HepG2 (cell line): ENCODE measurements around the gene NELL2. TPM values are rescaled to one million over a fixed set of nuclear protein-coding genes. Genes with fewer than 3 reads are reported as not detected.

ENCODE experiments used
- ATAC-seq: fragments of 200-7000 bp; cut with Tn5 transposase; 3 replicates; pipeline ENCODE4 v1.9.1; 2020; ENCODE audit warnings: mild to moderate bottlenecking, moderate library complexity
- BruUV-seq: library from RNA; stranded (reverse); fragments of 400-500 nt; replicated peaks from 2 replicates; lab custom pipeline; 2021; lab: Mats Ljungman, UMichigan
- CTCF ChIA-PET: fragments of 300-600 bp; formaldehyde crosslinking; extraction: SDS; loops from one replicate; lab custom pipeline; 2021; ENCODE audit warnings: low total read pairs, inconsistent platforms, low intra/inter-chr PET ratio; lab: Yijun Ruan, JAX
- POLR2A ChIA-PET: fragments of 350-600 bp; sonication (Branson Sonifier 250); formaldehyde crosslinking; loops from one replicate; lab custom pipeline; 2020; ENCODE audit warnings: antibody characterized with exemption, inconsistent platforms; lab: Yijun Ruan, JAX
- DNase-seq: peaks from one replicate; pipeline ENCODE4 v3.0.0-alpha.2; 2015; ENCODE audit warnings: low spot score
- FAIRE-seq: peaks from 3 replicates; lab custom pipeline; 2011; peaks lifted over from hg19 to GRCh38; lab: Jason Lieb, UNC
- H2AFZ ChIP-seq: one replicate; pipeline ENCODE4 v1.6.1; 2011; ENCODE audit warnings: low read length, inconsistent platforms
- H3K27ac ChIP-seq: fragments of 300-600 bp; 3 replicates; pipeline ENCODE4 v1.8.0; 2011; ENCODE audit warnings: mixed run types, mild to moderate bottlenecking, mixed read lengths, low read length, inconsistent platforms; ENCODE audit not compliant: insufficient read depth; ENCODE audit errors: extremely low read length
- H3K27me3 ChIP-seq, 2 experiments: fragments of 200-600 bp in 1 of 2; 2 replicates in 1 of 2; 3 replicates in 1 of 2; pipeline versions ENCODE4 v1.6.0 to v1.8.0; 2011; ENCODE audit warnings: low read length in 2 of 2, mild to moderate bottlenecking in 2 of 2, moderate library complexity in 2 of 2, inconsistent platforms in 1 of 2; ENCODE audit not compliant: insufficient read depth in 2 of 2, control insufficient read depth in 1 of 2
- H3K36me3 ChIP-seq, 2 experiments: fragments of 200-600 bp in 1 of 2; replicated peaks in 1 of 2; 2 replicates in 1 of 2; 3 replicates in 1 of 2; pipeline versions ENCODE4 v1.5.1 to v1.8.0; 2011; ENCODE audit warnings: low read length in 2 of 2, inconsistent platforms in 1 of 2; ENCODE audit not compliant: insufficient read depth in 2 of 2, control insufficient read depth in 1 of 2
- H3K4me1 ChIP-seq: 2 replicates; pipeline ENCODE4 v1.5.1; 2012; ENCODE audit warnings: low read length, inconsistent platforms; ENCODE audit not compliant: insufficient read depth
- H3K4me2 ChIP-seq: 2 replicates; pipeline ENCODE4 v1.6.0; 2011; ENCODE audit warnings: low read depth, low read length, inconsistent platforms
- H3K4me3 ChIP-seq, 3 experiments: fragments of 200-600 bp in 1 of 3; sonication (generic), shearing (Covaris generic) in 1 of 3; replicated peaks in 1 of 3; 2 replicates each; pipeline ENCODE4 v1.5.1; 2011 to 2016; ENCODE audit warnings: low read length in 3 of 3, inconsistent platforms in 2 of 3, low read depth in 2 of 3, mild to moderate bottlenecking in 2 of 3, control low read depth in 1 of 3, mixed read lengths in 1 of 3; ENCODE audit not compliant: insufficient read depth in 1 of 3
- H3K79me2 ChIP-seq: one replicate; pipeline ENCODE4 v1.6.1; 2011; ENCODE audit warnings: low read length, inconsistent platforms; ENCODE audit not compliant: insufficient read depth
- H3K9ac ChIP-seq: 2 replicates; pipeline ENCODE4 v1.6.0; 2011; ENCODE audit warnings: mild to moderate bottlenecking, low read depth, low read length, inconsistent platforms; ENCODE audit not compliant: insufficient read depth
- H3K9me3 ChIP-seq: 2 replicates; pipeline ENCODE4 v1.5.1; 2012; ENCODE audit warnings: mild to moderate bottlenecking, low read length
- H4K20me1 ChIP-seq: 2 replicates; pipeline ENCODE4 v1.6.0; 2011; ENCODE audit warnings: inconsistent platforms, mild to moderate bottlenecking, low read length, moderate library complexity; ENCODE audit not compliant: insufficient read depth
- EP300 ChIP-seq, 3 experiments: sonication (generic) in 1 of 3; formaldehyde crosslinking in 1 of 3; IDR thresholded peaks; 2 replicates each; pipeline versions ENCODE4 v1.5.1 to v1.6.1; 2011 to 2020; ENCODE audit warnings: low read depth in 2 of 3, low read length in 2 of 3, borderline replicate concordance in 1 of 3, improper control_type of control experiment in 1 of 3, mild to moderate bottlenecking in 1 of 3, missing genetic modification reagents in 1 of 3, moderate library complexity in 1 of 3
- KDM4B ChIP-seq: sonication (generic); formaldehyde crosslinking; IDR thresholded peaks from 2 replicates; pipeline ENCODE4 v1.4.0; 2020; ENCODE audit warnings: missing genetic modification reagents
- NCOR1 ChIP-seq: fragments of 200-600 bp; sonication (generic); IDR thresholded peaks from 2 replicates; pipeline ENCODE4 v1.7.0; 2017; ENCODE audit warnings: antibody characterized with exemption, low read length, borderline replicate concordance
- RAD51 ChIP-seq: fragments of 450-650 bp; IDR thresholded peaks from 2 replicates; pipeline ENCODE4 v1.6.1; 2016; ENCODE audit warnings: borderline replicate concordance
- RFX1 ChIP-seq: fragments of 450-650 bp; IDR thresholded peaks from 2 replicates; pipeline ENCODE4 v1.6.1; 2017
- SIX1 ChIP-seq: sonication (generic); formaldehyde crosslinking; IDR thresholded peaks from 2 replicates; pipeline ENCODE4 v1.4.0; 2020; ENCODE audit warnings: missing genetic modification reagents, borderline replicate concordance
- SKI ChIP-seq: fragments of 450-650 bp; IDR thresholded peaks from one replicate; pipeline ENCODE4 v1.6.1; 2018; ENCODE audit warnings: mild to moderate bottlenecking; ENCODE audit not compliant: partially characterized antibody
- STAG1 ChIP-seq: sonication (generic); formaldehyde crosslinking; IDR thresholded peaks from 2 replicates; pipeline ENCODE4 v1.4.0; 2020; ENCODE audit warnings: missing genetic modification reagents
- ZNF460 ChIP-seq: sonication (generic); formaldehyde crosslinking; IDR thresholded peaks from 2 replicates; pipeline ENCODE4 v1.5.1; 2020; ENCODE audit warnings: missing genetic modification reagents, mild to moderate bottlenecking, borderline replicate concordance
- WGBS: methylation state at CpG from one replicate; pipeline ENCODE4 v1.1.6; 2017; ENCODE audit warnings: low lambda C conversion rate; 5-methylcytosine and 5-hydroxymethylcytosine counted together
- in situ Hi-C: cut with HindIII; loops from 2 replicates; pipeline ENCODE4 v1.10.0; 2017; ENCODE audit warnings: low pct_unique_long_range_greater_than_20kb; ENCODE audit not compliant: extremely low pct_ligation_motif_present
- intact Hi-C: fragments of 100-400 bp; cut with micrococcal nuclease; formaldehyde crosslinking; loops from one replicate; pipeline ENCODE4 v1.10.0; 2022; ENCODE audit not compliant: unreplicated experiment
- polyA plus RNA-seq, 8 experiments: library from polyadenylated mRNA; depleted of rRNA in 3 of 8; stranded (reverse) in 7 of 8; unstranded in 1 of 8; fragments of >200 nt; fragmentation: Illumina TruSeq in 4 of 8; extraction: Trizol in 4 of 8; gene quantifications; 2 replicates each; pipeline versions ENCODE4 v1.2.1 to v1.2.3, GENCODE V29; 2011 to 2016; ENCODE audit warnings: low read depth in 4 of 8, missing spikeins in 1 of 8, mixed read lengths in 1 of 8; ENCODE audit not compliant: insufficient read depth in 1 of 8
- total RNA-seq, 5 experiments: library from RNA; depleted of rRNA; stranded (reverse); fragments of >200 nt; fragmentation: Illumina TruSeq; extraction: Trizol; gene quantifications; 2 replicates each; pipeline ENCODE4 v1.2.3, GENCODE V29; 2016; ENCODE audit warnings: low read depth in 1 of 5
- TF ChIP-seq, protein P1 (sequence below): sonication (generic); formaldehyde crosslinking; IDR thresholded peaks from 2 replicates; pipeline ENCODE4 v1.8.1; 2023; ENCODE audit warnings: missing genetic modification reagents, inconsistent platforms, borderline replicate concordance

NELL2 gene
- total and polyA plus RNA-seq, 2 of the 13 experiments (the other 11 are each of a cell fraction or from before 2014, with no cell fraction given): 0.11 TPM; not detected in 1

DNA sequence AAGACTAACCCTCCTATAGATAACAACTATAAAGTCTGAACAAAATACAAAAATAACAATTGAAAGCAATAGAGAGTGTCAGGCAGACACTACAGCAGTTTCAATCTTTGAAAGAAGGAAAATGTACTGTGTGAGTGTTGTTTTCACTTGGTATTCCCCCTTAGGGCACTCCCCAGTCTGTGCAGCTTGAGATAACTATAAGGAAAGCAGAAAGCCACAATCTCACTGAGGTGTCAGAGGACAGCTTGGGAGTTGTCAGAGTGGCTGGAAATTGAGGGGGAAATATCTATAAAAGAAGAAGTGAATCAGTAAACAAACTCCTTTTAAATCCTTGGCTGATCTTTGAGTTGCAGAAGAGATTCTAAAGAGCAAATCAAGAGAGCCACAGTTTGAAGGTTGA lies 364.8 kb downstream of the NELL2 start (continued):
- TF ChIP-seq, protein P1, sequence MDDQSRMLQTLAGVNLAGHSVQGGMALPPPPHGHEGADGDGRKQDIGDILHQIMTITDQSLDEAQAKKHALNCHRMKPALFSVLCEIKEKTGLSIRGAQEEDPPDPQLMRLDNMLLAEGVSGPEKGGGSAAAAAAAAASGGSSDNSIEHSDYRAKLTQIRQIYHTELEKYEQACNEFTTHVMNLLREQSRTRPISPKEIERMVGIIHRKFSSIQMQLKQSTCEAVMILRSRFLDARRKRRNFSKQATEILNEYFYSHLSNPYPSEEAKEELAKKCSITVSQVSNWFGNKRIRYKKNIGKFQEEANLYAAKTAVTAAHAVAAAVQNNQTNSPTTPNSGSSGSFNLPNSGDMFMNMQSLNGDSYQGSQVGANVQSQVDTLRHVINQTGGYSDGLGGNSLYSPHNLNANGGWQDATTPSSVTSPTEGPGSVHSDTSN: no peak
- TF ChIP-seq KDM4B (CRISPR knock-in tag) (no peak), RFX1 (no peak), RAD51 (no peak), ZNF460 (CRISPR knock-in tag) (no peak), SKI (no peak), EP300 (IDR thresholded peaks at IDR 0.05; ENCODE audit: low read depth in 2 of 2, low read length in 2 of 2) (no peak), EP300 (CRISPR knock-in tag; IDR thresholded peaks at IDR 0.05; ENCODE audit: borderline replicate concordance) (no peak), SIX1 (CRISPR knock-in tag) (no peak)

DNA sequence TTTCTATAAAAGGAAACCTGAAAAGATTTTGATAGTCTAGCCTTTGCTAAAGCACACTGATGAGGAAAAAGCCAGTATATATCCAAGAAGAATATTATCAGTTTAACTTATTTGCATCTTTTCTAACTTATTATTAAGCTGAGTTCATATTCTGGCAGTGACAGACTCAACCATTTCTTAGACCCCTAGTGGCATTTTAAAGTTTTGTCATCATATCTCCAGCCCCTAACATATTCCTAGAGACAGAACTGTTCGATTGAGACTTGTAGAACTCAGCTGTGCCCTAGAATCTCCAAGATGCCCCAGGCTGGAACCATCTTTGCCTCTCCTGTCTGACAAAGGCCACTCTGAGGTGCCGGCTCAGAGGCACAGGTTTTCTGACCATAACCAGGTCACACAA lies 365.6 kb downstream of the NELL2 start:
- Histone ChIP-seq H4K20me1 (no peaks in the 10 kb centered on the region), H3K4me2 (no peak overlapping the region), H3K36me3 (no peaks in the 10 kb centered on the region), H3K4me1 (no peaks in the 10 kb centered on the region), H3K27me3 (no peaks in the 10 kb centered on the region), H3K9me3 (no peaks in the 10 kb centered on the region), H2AFZ (no peak overlapping the region), H3K79me2 (no peaks in the 10 kb centered on the region), H3K4me3 (no peak overlapping the region), H3K9ac (no peak overlapping the region), H3K27ac (no peak overlapping the region)
- TF ChIP-seq STAG1 (CRISPR knock-in tag) (peak; percentile 8; the same call in 1 of the 2 replicates), NCOR1 (no peak)
- ChIA-PET POLR2A (no interaction called here), CTCF (no interaction called here)
- FAIRE-seq (no peak), DNase-seq (no peak), ATAC-seq (peak; percentile 57; the same call in 2 of the 3 replicates)
- WGBS: 33% methylated on average over 2 of the region's 2 CpGs
- intact Hi-C loops (loop anchor here (1.0 kb wide), 1 partner anchor 495 kb away; no protein-coding TSS in a partner anchor), in situ Hi-C loops (no loop called here)
- no TSS peak for BruUV-seq
